ENCODE results near the gene CTNNA3.

CTNNA3 gene

GRCh38 chr10:67200913-67201564 lies 495.0 kb downstream of the CTNNA3 start:
- Histone ChIP-seq H3K36me3 (ENCODE audit: control insufficient read depth, insufficient read depth, low read length) (no peaks in the 10 kb centered on the region), H3K9me3 (ENCODE audit: control insufficient read depth, low read length) (no peaks in the 10 kb centered on the region), H3K4me3 (ENCODE audit: low read length) (no peak overlapping the region), H3K9ac (ENCODE audit: low read length) (no peak overlapping the region), H3K27me3 (ENCODE audit: control insufficient read depth, insufficient read depth, low read length) (no peaks in the 10 kb centered on the region), H3K4me1 (ENCODE audit: control insufficient read depth, insufficient read depth, low read length) (no peaks in the 10 kb centered on the region)

GRCh38 chr10:67175354-67175753 lies 520.6 kb downstream of the CTNNA3 start:
- no peak overlapping the region for H3K4me3 ChIP-seq (ENCODE audit: low read length)
- H3K36me3 ChIP-seq (ENCODE audit: control insufficient read depth, insufficient read depth, low read length) = no peaks in the 10 kb centered on the region
- H3K4me1 ChIP-seq (ENCODE audit: control insufficient read depth, insufficient read depth, low read length) = no peaks in the 10 kb centered on the region
- H3K27me3 ChIP-seq (ENCODE audit: control insufficient read depth, insufficient read depth, low read length) = no peaks in the 10 kb centered on the region
- no peak overlapping the region for H3K9ac ChIP-seq (ENCODE audit: low read length)
- no peaks in the 10 kb centered on the region for H3K9me3 ChIP-seq (ENCODE audit: control insufficient read depth, low read length)

DNA sequence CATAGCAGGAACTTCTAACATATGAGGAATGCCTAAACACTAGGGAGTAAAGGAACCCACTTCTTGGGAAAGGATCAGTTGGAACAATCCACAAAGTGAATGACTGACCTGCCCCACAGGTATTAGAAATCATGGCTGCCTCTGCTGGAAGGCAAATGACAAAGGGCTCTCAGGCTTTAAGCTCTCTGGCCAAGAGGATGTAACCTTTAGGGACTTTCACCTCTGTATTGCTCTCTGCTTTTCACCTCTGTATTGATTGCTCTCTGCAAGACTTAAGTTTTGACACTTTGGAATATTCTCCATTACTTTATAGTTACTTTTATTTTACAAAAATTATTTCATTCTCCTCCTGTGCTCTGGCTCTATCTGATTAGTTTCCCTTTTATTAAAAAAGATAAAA lies 522.2 kb downstream of the CTNNA3 start:
- Histone ChIP-seq H3K4me1 (ENCODE audit: control insufficient read depth, insufficient read depth, low read length) (no peaks in the 10 kb centered on the region), H3K9ac (ENCODE audit: low read length) (no peak overlapping the region), H3K36me3 (ENCODE audit: control insufficient read depth, insufficient read depth, low read length) (no peaks in the 10 kb centered on the region), H3K27me3 (ENCODE audit: control insufficient read depth, insufficient read depth, low read length) (no peaks in the 10 kb centered on the region), H3K4me3 (ENCODE audit: low read length) (no peak overlapping the region), H3K9me3 (ENCODE audit: control insufficient read depth, low read length) (no peaks in the 10 kb centered on the region)

- no peak overlapping the region for H3K4me3 ChIP-seq (ENCODE audit: low read length)
- H3K9me3 ChIP-seq (ENCODE audit: control insufficient read depth, low read length) = no peaks in the 10 kb centered on the region
- H3K4me1 ChIP-seq (ENCODE audit: control insufficient read depth, insufficient read depth, low read length) = no peaks in the 10 kb centered on the region
- H3K9ac ChIP-seq (ENCODE audit: low read length) = no peak overlapping the region
- H3K36me3 ChIP-seq (ENCODE audit: control insufficient read depth, insufficient read depth, low read length) = no peaks in the 10 kb centered on the region
- H3K27me3 ChIP-seq (ENCODE audit: control insufficient read depth, insufficient read depth, low read length) = no peaks in the 10 kb centered on the region
These were observed 524.0 kb downstream of the CTNNA3 start for GRCh38 chr10:67171970-67172369.

DNA sequence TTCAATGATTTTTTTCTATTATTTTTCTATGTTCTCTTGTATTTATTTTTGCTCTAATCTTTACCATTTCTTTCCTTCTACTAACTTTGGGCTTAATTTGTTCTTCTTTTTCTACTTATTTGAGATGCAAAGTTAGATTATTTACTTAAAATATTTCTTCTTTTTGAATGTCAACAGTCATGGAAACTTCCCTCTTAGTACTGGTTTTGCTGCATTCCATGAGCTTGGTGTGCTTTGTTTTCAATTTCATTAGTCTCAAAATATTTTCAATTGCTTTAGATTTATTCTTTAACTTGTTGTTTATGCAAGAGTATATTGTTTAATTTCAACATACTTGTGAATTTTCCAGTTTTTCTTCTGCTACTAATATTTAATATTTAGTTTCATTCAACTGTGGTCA lies 539.8 kb downstream of the CTNNA3 start:
- Histone ChIP-seq H3K4me3 (ENCODE audit: low read length) (no peak overlapping the region), H3K36me3 (ENCODE audit: control insufficient read depth, insufficient read depth, low read length) (no peaks in the 10 kb centered on the region), H3K9ac (ENCODE audit: low read length) (no peak overlapping the region), H3K4me1 (ENCODE audit: control insufficient read depth, insufficient read depth, low read length) (no peaks in the 10 kb centered on the region), H3K9me3 (ENCODE audit: control insufficient read depth, low read length) (no peaks in the 10 kb centered on the region), H3K27me3 (ENCODE audit: control insufficient read depth, insufficient read depth, low read length) (no peaks in the 10 kb centered on the region)

DNA sequence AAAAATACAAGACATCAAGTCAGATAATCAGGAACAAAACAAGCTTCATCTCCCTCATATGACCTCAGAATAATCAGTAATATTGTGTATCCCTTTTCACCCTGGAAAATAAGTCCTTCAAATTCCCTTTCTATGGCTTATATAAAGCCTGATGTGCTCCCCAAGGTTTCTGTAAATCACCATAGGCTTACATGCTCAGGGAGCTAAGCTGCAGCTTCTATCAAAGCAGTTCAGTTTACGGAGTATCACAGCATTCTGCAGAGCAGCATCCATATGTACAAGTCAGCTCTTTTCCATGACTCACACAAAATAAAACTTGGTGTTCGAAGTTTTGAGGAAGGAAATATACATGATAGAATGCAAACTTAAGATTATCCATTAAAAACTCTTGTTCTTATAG lies 544.5 kb downstream of the CTNNA3 start:
- H3K4me1 ChIP-seq (ENCODE audit: control insufficient read depth, insufficient read depth, low read length) = no peaks in the 10 kb centered on the region
- H3K9ac ChIP-seq (ENCODE audit: low read length) = no peak overlapping the region

GRCh38 chr10:67144530-67144929 lies 551.5 kb downstream of the CTNNA3 start:
- Histone ChIP-seq H3K4me1 (ENCODE audit: control insufficient read depth, insufficient read depth, low read length) (no peaks in the 10 kb centered on the region), H3K9me3 (ENCODE audit: control insufficient read depth, low read length) (no peaks in the 10 kb centered on the region), H3K27me3 (ENCODE audit: control insufficient read depth, insufficient read depth, low read length) (no peaks in the 10 kb centered on the region), H3K36me3 (ENCODE audit: control insufficient read depth, insufficient read depth, low read length) (no peaks in the 10 kb centered on the region), H3K4me3 (ENCODE audit: low read length) (no peak overlapping the region), H3K9ac (ENCODE audit: low read length) (no peak overlapping the region)

More for the DNA sequence above, 544.5 kb downstream of the CTNNA3 start:
- Histone ChIP-seq H3K4me3 (ENCODE audit: low read length) (no peak overlapping the region), H3K27me3 (ENCODE audit: control insufficient read depth, insufficient read depth, low read length) (no peaks in the 10 kb centered on the region), H3K36me3 (ENCODE audit: control insufficient read depth, insufficient read depth, low read length) (no peaks in the 10 kb centered on the region), H3K9me3 (ENCODE audit: control insufficient read depth, low read length) (no peaks in the 10 kb centered on the region)

- Histone ChIP-seq H3K9ac (ENCODE audit: low read length) (no peak overlapping the region), H3K36me3 (ENCODE audit: control insufficient read depth, insufficient read depth, low read length) (no peaks in the 10 kb centered on the region), H3K4me1 (ENCODE audit: control insufficient read depth, insufficient read depth, low read length) (no peaks in the 10 kb centered on the region), H3K27me3 (ENCODE audit: control insufficient read depth, insufficient read depth, low read length) (no peaks in the 10 kb centered on the region), H3K9me3 (ENCODE audit: control insufficient read depth, low read length) (no peaks in the 10 kb centered on the region), H3K4me3 (ENCODE audit: low read length) (no peak overlapping the region)
These were observed 554.7 kb downstream of the CTNNA3 start for GRCh38 chr10:67141300-67141699.

DNA sequence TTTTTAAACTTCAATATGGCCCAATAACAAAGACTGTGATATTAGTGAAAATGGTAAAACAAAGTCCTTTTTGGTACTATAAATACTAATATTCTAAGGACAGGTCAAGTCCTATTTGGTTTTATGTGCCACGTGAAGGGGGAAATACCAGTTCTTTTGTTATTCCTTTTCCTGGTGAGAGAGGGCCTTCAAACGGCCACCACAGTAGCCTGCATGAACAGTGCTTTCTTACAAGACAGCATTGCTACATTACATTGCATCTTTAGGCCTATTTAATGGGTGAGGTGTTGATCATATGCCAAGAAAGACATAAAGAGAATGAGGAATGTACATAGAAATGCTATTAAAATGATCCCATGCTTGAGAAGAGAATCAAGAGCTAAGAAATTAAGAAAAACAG lies 555.4 kb downstream of the CTNNA3 start:
- H3K4me1 ChIP-seq (ENCODE audit: control insufficient read depth, insufficient read depth, low read length) = no peaks in the 10 kb centered on the region
- no peaks in the 10 kb centered on the region for H3K9me3 ChIP-seq (ENCODE audit: control insufficient read depth, low read length)
- H3K27me3 ChIP-seq (ENCODE audit: control insufficient read depth, insufficient read depth, low read length) = no peaks in the 10 kb centered on the region
- H3K9ac ChIP-seq (ENCODE audit: low read length) = no peak overlapping the region
- H3K36me3 ChIP-seq (ENCODE audit: control insufficient read depth, insufficient read depth, low read length) = no peaks in the 10 kb centered on the region
- H3K4me3 ChIP-seq (ENCODE audit: low read length) = no peak overlapping the region

DNA sequence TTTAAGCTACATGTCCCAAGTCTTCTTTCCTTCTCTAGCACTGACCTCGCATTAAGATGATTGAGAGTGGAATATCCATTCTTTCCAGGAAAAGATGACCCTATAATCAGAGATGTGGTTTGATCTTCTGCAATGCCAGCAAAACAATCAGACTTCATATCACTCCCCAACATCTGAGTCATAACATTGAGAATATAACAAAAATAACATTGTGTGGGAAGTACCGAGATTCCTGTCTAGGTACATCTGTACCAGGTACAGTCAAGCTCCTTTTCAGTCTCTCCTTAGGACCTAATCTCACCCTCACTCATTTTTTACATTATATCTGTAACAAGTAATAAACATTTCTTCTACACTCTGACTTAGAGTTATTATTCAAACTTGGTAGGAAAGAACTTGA lies 568.6 kb downstream of the CTNNA3 start:
- H3K9ac ChIP-seq (ENCODE audit: low read length) = no peak overlapping the region
- H3K27me3 ChIP-seq (ENCODE audit: control insufficient read depth, insufficient read depth, low read length) = no peaks in the 10 kb centered on the region
- no peaks in the 10 kb centered on the region for H3K36me3 ChIP-seq (ENCODE audit: control insufficient read depth, insufficient read depth, low read length)
- no peaks in the 10 kb centered on the region for H3K9me3 ChIP-seq (ENCODE audit: control insufficient read depth, low read length)
- no peaks in the 10 kb centered on the region for H3K4me1 ChIP-seq (ENCODE audit: control insufficient read depth, insufficient read depth, low read length)
- H3K4me3 ChIP-seq (ENCODE audit: low read length) = no peak overlapping the region

GRCh38 chr10:67119651-67120050 lies 576.3 kb downstream of the CTNNA3 start:
- no peaks in the 10 kb centered on the region for H3K9me3 ChIP-seq (ENCODE audit: control insufficient read depth, low read length)
- H3K9ac ChIP-seq (ENCODE audit: low read length) = no peak overlapping the region
- no peaks in the 10 kb centered on the region for H3K4me1 ChIP-seq (ENCODE audit: control insufficient read depth, insufficient read depth, low read length)
- no peaks in the 10 kb centered on the region for H3K27me3 ChIP-seq (ENCODE audit: control insufficient read depth, insufficient read depth, low read length)
- no peaks in the 10 kb centered on the region for H3K36me3 ChIP-seq (ENCODE audit: control insufficient read depth, insufficient read depth, low read length)
- no peak overlapping the region for H3K4me3 ChIP-seq (ENCODE audit: low read length)

DNA sequence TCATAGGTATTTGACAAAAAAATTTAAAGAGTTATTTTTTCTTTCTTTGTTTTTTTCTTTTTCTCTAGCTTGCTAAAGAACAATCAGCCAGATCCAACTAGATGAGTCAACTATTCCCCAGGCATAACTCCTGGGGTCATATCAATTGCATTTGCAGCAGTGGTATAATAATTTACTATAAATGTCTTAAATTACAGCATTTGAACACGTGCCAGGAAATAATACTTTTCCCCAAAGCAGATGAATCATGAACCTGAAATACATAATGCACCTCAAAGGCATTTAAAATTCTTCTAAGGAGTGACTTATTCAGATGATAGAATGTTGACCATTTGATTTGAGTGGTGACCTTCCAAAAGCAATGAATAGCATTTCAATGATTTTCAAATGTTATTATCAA lies 580.0 kb downstream of the CTNNA3 start:
- Histone ChIP-seq H3K4me1 (ENCODE audit: control insufficient read depth, insufficient read depth, low read length) (no peaks in the 10 kb centered on the region), H3K9ac (ENCODE audit: low read length) (no peak overlapping the region), H3K4me3 (ENCODE audit: low read length) (no peak overlapping the region)

DNA sequence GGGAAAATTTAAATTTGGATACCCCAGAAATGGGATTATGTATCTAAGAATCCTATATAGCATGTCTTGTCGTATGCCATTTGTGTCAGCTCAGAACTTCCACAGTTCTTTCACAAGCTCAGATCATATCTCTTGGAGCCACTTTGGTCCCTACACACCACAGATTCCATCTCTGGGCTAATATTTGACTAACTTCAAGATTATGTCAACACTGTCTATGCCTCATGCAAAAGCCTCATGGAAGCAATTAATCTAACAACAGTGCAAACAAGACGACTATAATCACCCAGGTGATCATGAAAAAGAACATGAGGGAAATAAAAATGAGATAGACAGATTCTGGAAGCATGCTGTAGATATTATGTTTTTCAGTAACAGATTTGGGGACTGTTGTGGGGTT lies 581.0 kb downstream of the CTNNA3 start:
- Histone ChIP-seq H3K4me1 (ENCODE audit: control insufficient read depth, insufficient read depth, low read length) (no peaks in the 10 kb centered on the region), H3K9me3 (ENCODE audit: control insufficient read depth, low read length) (no peaks in the 10 kb centered on the region), H3K4me3 (ENCODE audit: low read length) (no peak overlapping the region), H3K36me3 (ENCODE audit: control insufficient read depth, insufficient read depth, low read length) (no peaks in the 10 kb centered on the region), H3K9ac (ENCODE audit: low read length) (no peak overlapping the region), H3K27me3 (ENCODE audit: control insufficient read depth, insufficient read depth, low read length) (no peaks in the 10 kb centered on the region)

More for the DNA sequence above, 580.0 kb downstream of the CTNNA3 start:
- H3K9me3 ChIP-seq (ENCODE audit: control insufficient read depth, low read length) = no peaks in the 10 kb centered on the region
- no peaks in the 10 kb centered on the region for H3K27me3 ChIP-seq (ENCODE audit: control insufficient read depth, insufficient read depth, low read length)
- no peaks in the 10 kb centered on the region for H3K36me3 ChIP-seq (ENCODE audit: control insufficient read depth, insufficient read depth, low read length)
